GM12878 (cell line): ENCODE results near the gene EPS8. TPM values are rescaled to one million over a fixed set of nuclear protein-coding genes. Genes with fewer than 3 reads are reported as not detected.

Experiments used
- ATAC-seq: fragments of 200-7000 bp; cut with Tn5 transposase; 3 replicates; pipeline ENCODE4 v1.9.1; 2020; ENCODE audit warnings: mild to moderate bottlenecking, moderate library complexity
- BruUV-seq: library from RNA; stranded (reverse); fragments of 400-500 nt; replicated peaks from 2 replicates; lab custom pipeline; 2021; lab: Mats Ljungman, UMichigan
- CTCF ChIA-PET: fragments of 300-600 bp; sonication (Branson Sonifier 250); formaldehyde crosslinking; extraction: SDS; loops from one replicate; lab custom pipeline; 2021; ENCODE audit warnings: inconsistent platforms; lab: Yijun Ruan, JAX
- POLR2A ChIA-PET: fragments of 350-600 bp; formaldehyde crosslinking; extraction: SDS; loops from one replicate; lab custom pipeline; 2021; ENCODE audit warnings: inconsistent platforms; lab: Charles Lee
- RAD21 ChIA-PET: fragments of 300-600 bp; sonication (Branson Sonifier 250); formaldehyde crosslinking; loops from one replicate; lab custom pipeline; 2023; ENCODE audit warnings: antibody characterized with exemption; ENCODE audit not compliant: unreplicated experiment; lab: Charles Lee
- SMC1A ChIA-PET: fragments of 300-600 bp; sonication (Branson Sonifier 250); formaldehyde crosslinking; loops from one replicate; lab custom pipeline; 2023; ENCODE audit not compliant: unreplicated experiment, uncharacterized antibody; lab: Charles Lee
- DNase-seq: peaks from one replicate; pipeline ENCODE4 v3.0.0-alpha.2; 2011; ENCODE audit warnings: low read depth, low spot score
- FAIRE-seq: peaks from 3 replicates; lab custom pipeline; 2011; peaks lifted over from hg19 to GRCh38; lab: Jason Lieb, UNC
- H2AFZ ChIP-seq: 2 replicates; pipeline ENCODE4 v1.6.0; 2011; ENCODE audit warnings: low read depth, low read length, control low read depth; ENCODE audit not compliant: control insufficient read depth
- H3K27ac ChIP-seq: 2 replicates; pipeline ENCODE4 v1.5.1; 2011; ENCODE audit warnings: control low read depth; ENCODE audit not compliant: control insufficient read depth, insufficient read depth
- H3K27me3 ChIP-seq, 2 experiments: replicated peaks in 1 of 2; 2 replicates each; pipeline versions ENCODE4 v1.6.0 to v1.6.1; 2011; ENCODE audit warnings: low read length in 1 of 2; ENCODE audit not compliant: control insufficient read depth in 2 of 2, insufficient read depth in 2 of 2
- H3K36me3 ChIP-seq, 2 experiments: 2 replicates each; pipeline ENCODE4 v1.5.1; 2011; ENCODE audit warnings: low read length in 1 of 2; ENCODE audit not compliant: control insufficient read depth in 2 of 2, insufficient read depth in 2 of 2
- H3K4me1 ChIP-seq: 2 replicates; pipeline ENCODE4 v1.6.1; 2011; ENCODE audit warnings: mild to moderate bottlenecking, low read length, moderate library complexity, mixed read lengths; ENCODE audit not compliant: control insufficient read depth, insufficient read depth
- H3K4me2 ChIP-seq: 2 replicates; pipeline ENCODE4 v1.6.0; 2011; ENCODE audit warnings: control low read depth; ENCODE audit not compliant: control insufficient read depth, insufficient read depth
- H3K4me3 ChIP-seq: fragments of 200-600 bp; sonication (generic); 2 replicates; pipeline ENCODE4 v1.5.1; 2016
- H3K79me2 ChIP-seq: 2 replicates; pipeline ENCODE4 v1.6.0; 2011; ENCODE audit warnings: low read length; ENCODE audit not compliant: control insufficient read depth, insufficient read depth
- H3K9ac ChIP-seq: 2 replicates; pipeline ENCODE4 v1.8.0; 2011; ENCODE audit warnings: low read length, control low read depth, mixed read lengths; ENCODE audit not compliant: control insufficient read depth, insufficient read depth
- H3K9me3 ChIP-seq: replicated peaks from 3 replicates; pipeline ENCODE4 v1.5.1; 2011; ENCODE audit warnings: mild to moderate bottlenecking, low read length; ENCODE audit not compliant: control insufficient read depth, insufficient read depth
- H4K20me1 ChIP-seq: 2 replicates; pipeline ENCODE4 v1.6.0; 2011; ENCODE audit not compliant: control insufficient read depth, insufficient read depth
- EP300 ChIP-seq, 2 experiments: fragments of 150-350 bp in 1 of 2; IDR thresholded peaks; 2 replicates each; pipeline ENCODE4 v1.6.1; 2011 to 2012; ENCODE audit warnings: low read depth in 2 of 2, low read length in 2 of 2, borderline replicate concordance in 1 of 2, improper control_type of control experiment in 1 of 2, inconsistent platforms in 1 of 2; ENCODE audit not compliant: control insufficient read depth in 1 of 2
- IKZF1 ChIP-seq: fragments of 450-650 bp; conservative IDR thresholded peaks from 2 replicates; pipeline ENCODE4 v1.6.1; 2017; ENCODE audit warnings: antibody characterized with exemption, mild to moderate bottlenecking
- JUNB ChIP-seq: IDR thresholded peaks from 2 replicates; pipeline ENCODE4 v1.6.1; 2016; ENCODE audit warnings: antibody characterized with exemption, mild to moderate bottlenecking
- ZNF217 ChIP-seq: fragments of 450-650 bp; IDR thresholded peaks from 2 replicates; pipeline ENCODE4 v1.6.1; 2017; ENCODE audit warnings: antibody characterized with exemption, mild to moderate bottlenecking
- WGBS: methylation state at CpG from one replicate; pipeline ENCODE4 v1.1.6; 2016; ENCODE audit warnings: low lambda C conversion rate; ENCODE audit not compliant: insufficient replicate concordance, insufficient coverage; ENCODE audit errors: missing lambda C conversion rate; 5-methylcytosine and 5-hydroxymethylcytosine counted together
- in situ Hi-C: fragments of 300-500 bp; cut with MboI; formaldehyde crosslinking; loops from 9 replicates; pipeline ENCODE4 v1.14.3; 2018; ENCODE audit warnings: mixed read lengths
- intact Hi-C: fragments of 100-400 bp; cut with micrococcal nuclease; formaldehyde crosslinking; loops from one replicate; pipeline ENCODE4 v1.14.2; 2022; ENCODE audit not compliant: unreplicated experiment
- polyA plus RNA-seq, 11 experiments: library from polyadenylated mRNA; depleted of rRNA in 4 of 11; unstranded in 6 of 11; stranded (reverse) in 5 of 11; fragments of >200 nt; fragmentation: Nextera tagmentation in 4 of 11; fragmentation: Illumina TruSeq in 1 of 11; extraction: Ambion mirVana in 4 of 11; extraction: Trizol in 1 of 11; gene quantifications; 1 replicate in 1 of 11; 2 replicates in 10 of 11; pipeline versions ENCODE4 v1.2.1 to v1.2.3, GENCODE V29; 2011 to 2016; ENCODE audit warnings: inconsistent platforms in 2 of 11, missing spikeins in 2 of 11, low read depth in 1 of 11
- total RNA-seq, 4 experiments: library from RNA; depleted of rRNA in 3 of 4; stranded (reverse); fragments of >200 nt in 3 of 4; fragmentation: Illumina TruSeq in 1 of 4; extraction: Trizol in 1 of 4; gene quantifications; 2 replicates each; pipeline versions ENCODE4 v1.2.1 to v1.2.3, GENCODE V29; 2013 to 2021
- TF ChIP-seq, protein P1 (sequence below): fragments of 450-650 bp; conservative IDR thresholded peaks from 2 replicates; pipeline ENCODE4 v1.6.1; 2017; ENCODE audit warnings: mild to moderate bottlenecking, moderate library complexity

Gene EPS8
- total and polyA plus RNA-seq, 10 of the 15 experiments (the other 5 are each of a cell fraction or from before 2014, with no cell fraction given) = 1.3 to 127 (median 3.4) TPM

DNA sequence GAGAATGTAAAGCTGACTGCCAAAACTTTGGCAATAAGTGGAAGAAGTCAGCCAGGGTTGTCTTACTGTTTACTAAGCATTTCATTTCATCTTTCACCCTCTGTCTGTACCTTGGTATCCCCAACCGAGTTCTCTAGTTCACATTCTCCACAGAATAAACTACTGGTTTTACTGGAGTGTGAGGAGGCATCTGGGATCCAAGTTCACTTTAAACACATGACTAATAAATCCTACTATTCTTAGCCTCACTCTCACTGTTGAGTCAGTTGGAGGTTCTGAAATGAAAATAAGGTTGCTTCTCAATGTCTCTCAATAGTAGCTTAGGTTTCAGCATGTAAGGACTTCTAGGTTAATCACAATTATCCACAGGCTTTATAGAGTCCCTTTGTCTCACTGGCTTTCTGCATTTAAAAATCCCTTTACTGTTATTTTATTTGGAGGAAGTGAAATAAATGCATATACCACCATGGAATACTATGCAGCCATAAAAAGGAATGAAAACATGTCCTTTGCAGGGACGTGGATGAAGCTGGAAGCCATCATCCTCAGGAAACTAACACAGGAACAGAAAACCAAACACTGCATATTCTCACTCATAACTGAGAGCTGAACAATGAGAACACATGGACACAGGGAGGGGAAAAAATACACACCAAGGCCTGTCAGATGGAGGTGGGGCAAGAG is 95.8 kb downstream of the EPS8 start:
- H3K27ac ChIP-seq = no peak overlapping the region
- SMC1A ChIA-PET = interaction anchor here (0.7 to 8.3 kb wide), 10 partner anchors 9 to 83 kb away, joined by 3 to 89 read pairs (median 4); no protein-coding TSS in a partner anchor
- 78% methylated on average over 2 of the region's 2 CpGs for WGBS
- no peak overlapping the region for H3K4me2 ChIP-seq
- in situ Hi-C loops = no loop called here
- CTCF ChIA-PET = interaction anchor here (0.9 to 1.1 kb wide), 4 partner anchors 12 to 87 kb away, joined by 3 to 4 read pairs (median 3); no protein-coding TSS in a partner anchor
- H3K4me3 ChIP-seq = no peak overlapping the region
- 0 out of 2 replicates have a peak, but pooled peaks have one; percentile 3 for TF ChIP-seq IKZF1
- peak; percentile 16; the same call in 1 of the 2 replicates for TF ChIP-seq JUNB
- no peak for TF ChIP-seq EP300 (IDR thresholded peaks at IDR 0.05; ENCODE audit: borderline replicate concordance in 1 of 2, control insufficient read depth in 1 of 2, low read depth in 2 of 2, low read length in 2 of 2)
- TF ChIP-seq ZNF217 = peak; percentile 69; the same call in 1 of the 2 replicates
- TF ChIP-seq, protein P1, sequence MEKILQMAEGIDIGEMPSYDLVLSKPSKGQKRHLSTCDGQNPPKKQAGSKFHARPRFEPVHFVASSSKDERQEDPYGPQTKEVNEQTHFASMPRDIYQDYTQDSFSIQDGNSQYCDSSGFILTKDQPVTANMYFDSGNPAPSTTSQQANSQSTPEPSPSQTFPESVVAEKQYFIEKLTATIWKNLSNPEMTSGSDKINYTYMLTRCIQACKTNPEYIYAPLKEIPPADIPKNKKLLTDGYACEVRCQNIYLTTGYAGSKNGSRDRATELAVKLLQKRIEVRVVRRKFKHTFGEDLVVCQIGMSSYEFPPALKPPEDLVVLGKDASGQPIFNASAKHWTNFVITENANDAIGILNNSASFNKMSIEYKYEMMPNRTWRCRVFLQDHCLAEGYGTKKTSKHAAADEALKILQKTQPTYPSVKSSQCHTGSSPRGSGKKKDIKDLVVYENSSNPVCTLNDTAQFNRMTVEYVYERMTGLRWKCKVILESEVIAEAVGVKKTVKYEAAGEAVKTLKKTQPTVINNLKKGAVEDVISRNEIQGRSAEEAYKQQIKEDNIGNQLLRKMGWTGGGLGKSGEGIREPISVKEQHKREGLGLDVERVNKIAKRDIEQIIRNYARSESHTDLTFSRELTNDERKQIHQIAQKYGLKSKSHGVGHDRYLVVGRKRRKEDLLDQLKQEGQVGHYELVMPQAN = peak; percentile 39; the same call in 1 of the 2 replicates
- TF ChIP-seq, all 136 proteins: peak for 4
- POLR2A ChIA-PET = interaction anchor here (0.6 kb wide), 1 partner anchor 12 kb away, joined by 8 read pairs; no protein-coding TSS in a partner anchor
- H2AFZ ChIP-seq = no peak overlapping the region
- no TSS peak for BruUV-seq
- intact Hi-C loops = no loop called here
- no peak for DNase-seq
- H3K9me3 ChIP-seq = no peaks in the 10 kb centered on the region; the same call in 2 of the 3 replicates
- RAD21 ChIA-PET = interaction anchor here (0.8 to 1.4 kb wide), 5 partner anchors 18 to 96 kb away, joined by 3 to 4 read pairs (median 3); partner anchors contain the start of gene EPS8
- ATAC-seq = peak; percentile 10; the same call in 2 of the 3 replicates
- 0 out of 2 replicates have a peak, but pooled peaks cover 6% of the 10 kb centered on the region for H3K4me1 ChIP-seq
- H3K36me3 ChIP-seq = no peaks in the 10 kb centered on the region
- H4K20me1 ChIP-seq = no peaks in the 10 kb centered on the region
- no peak for FAIRE-seq
- H3K27me3 ChIP-seq = no peaks in the 10 kb centered on the region
- no peak overlapping the region for H3K9ac ChIP-seq
- H3K79me2 ChIP-seq = no peaks in the 10 kb centered on the region
